ENCODE results near the gene SYNGR3.

The SYNGR3 gene

DNA sequence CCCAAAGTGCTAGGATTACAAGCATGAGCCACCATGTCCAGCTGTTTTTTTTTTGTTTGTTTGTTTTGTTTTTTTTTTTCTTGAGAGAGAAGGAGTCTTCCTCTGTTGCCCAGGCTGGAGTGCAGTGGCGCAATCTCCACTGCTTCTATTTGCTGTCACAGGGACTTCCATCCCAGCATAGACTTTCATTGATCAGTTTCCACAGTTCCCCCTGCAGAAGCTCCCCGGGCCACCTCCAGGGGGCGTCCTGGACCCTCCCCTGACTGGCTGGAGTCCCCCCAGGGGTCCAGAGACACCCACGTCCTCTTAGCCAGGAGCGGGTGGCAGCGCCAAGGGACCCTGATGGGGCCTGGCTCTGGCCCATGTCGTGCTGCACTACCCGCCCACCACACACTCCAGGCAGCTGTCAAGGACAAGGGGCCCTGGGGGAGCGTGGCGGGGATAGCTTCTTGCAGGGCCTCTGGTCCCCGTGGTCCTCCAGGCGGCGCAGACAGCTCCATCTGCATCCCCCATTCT, 26.7 kb downstream of the SYNGR3 start:
- Mint-ChIP-seq H3K9me3 (no peaks in the 10 kb centered on the region), H3K27me3 (ENCODE audit: low read depth, poor library complexity) (peaks cover 28% of the 10 kb centered on the region), H3K36me3 (ENCODE audit: low read depth) (no peaks in the 10 kb centered on the region), H3K27ac (no peak overlapping the region), H3K4me1 (peaks cover 9% of the 10 kb centered on the region), H3K4me3 (no peak overlapping the region)
- DNase-seq: peak; percentile 49
- peak; percentile 49 for TF ChIP-seq CTCF (IDR thresholded peaks at IDR 0.05)

DNA sequence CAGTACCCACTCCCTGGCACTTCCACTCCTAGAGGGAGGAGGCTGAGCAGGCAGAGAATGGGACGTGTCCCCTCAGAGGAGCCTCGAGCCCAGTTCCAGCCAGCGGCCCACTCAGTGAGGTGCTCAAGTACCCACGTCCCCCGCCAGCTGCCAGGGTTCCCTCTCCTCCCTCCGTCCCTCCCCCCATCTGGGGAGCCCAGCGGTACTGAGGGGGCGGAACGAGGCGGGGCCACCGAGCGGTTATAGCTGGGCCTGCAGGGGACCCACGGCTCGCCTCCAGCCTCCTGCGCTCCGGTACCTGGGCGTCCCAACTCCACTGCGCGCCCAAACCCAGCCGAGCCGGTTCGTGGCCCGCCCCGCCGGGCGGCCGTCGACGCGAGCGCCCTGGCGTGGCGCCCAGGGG, 29.7 kb downstream of the SYNGR3 start, which contains the start of gene NPW:
Gene NPW, plus strand, starts transcription at position 268 of the 403 bp plus-strand sequence.
- no peaks in the 10 kb centered on the region for H3K9me3 Mint-ChIP-seq
- H3K4me1 Mint-ChIP-seq: peaks cover 30% of the 10 kb centered on the region
- H3K4me3 Mint-ChIP-seq: peak within 1 kb of the TSS; percentile 69
- TF ChIP-seq CTCF (IDR thresholded peaks at IDR 0.05): no peak
- peak; percentile 53 for DNase-seq
- H3K27me3 Mint-ChIP-seq (ENCODE audit: low read depth, poor library complexity): peaks cover 40% of the 10 kb centered on the region
- H3K27ac Mint-ChIP-seq: no peak within 1 kb of the TSS
- H3K36me3 Mint-ChIP-seq (ENCODE audit: low read depth): no peaks in the 10 kb centered on the region

DNA sequence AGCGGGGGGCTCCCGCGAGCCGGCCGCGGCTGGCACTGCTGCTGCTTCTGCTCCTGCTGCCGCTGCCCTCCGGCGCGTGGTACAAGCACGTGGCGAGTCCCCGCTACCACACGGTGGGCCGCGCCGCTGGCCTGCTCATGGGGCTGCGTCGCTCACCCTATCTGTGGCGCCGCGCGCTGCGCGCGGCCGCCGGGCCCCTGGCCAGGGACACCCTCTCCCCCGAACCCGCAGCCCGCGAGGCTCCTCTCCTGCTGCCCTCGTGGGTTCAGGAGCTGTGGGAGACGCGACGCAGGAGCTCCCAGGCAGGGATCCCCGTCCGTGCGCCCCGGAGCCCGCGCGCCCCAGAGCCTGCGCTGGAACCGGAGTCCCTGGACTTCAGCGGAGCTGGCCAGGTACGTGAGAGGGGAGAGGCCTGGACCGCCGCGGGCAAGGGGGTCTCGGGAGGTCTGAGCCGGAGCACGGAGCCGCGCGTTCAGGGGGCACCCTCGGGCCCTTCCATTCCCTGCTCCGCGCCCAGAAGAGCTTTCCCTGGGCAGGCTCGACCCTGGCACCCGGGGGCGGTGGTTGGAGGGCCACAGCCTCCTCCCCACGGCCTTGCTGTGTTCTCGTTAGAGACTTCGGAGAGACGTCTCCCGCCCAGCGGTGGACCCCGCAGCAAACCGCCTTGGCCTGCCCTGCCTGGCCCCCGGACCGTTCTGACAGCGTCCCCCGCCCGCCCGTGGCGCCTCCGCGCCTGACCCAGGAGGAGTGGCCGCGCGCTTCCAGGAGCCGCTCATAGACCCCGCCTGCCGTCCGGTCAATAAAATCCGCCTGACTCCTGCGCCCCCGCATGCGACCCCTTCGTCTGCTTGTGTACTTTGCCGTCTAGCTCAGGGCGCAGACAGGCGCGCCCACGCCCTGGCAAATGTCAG, 30.4 kb downstream of the SYNGR3 start:
- no peaks in the 10 kb centered on the region for H3K9me3 Mint-ChIP-seq
- H3K4me3 Mint-ChIP-seq: peak overlapping the region; percentile 69
- no peak overlapping the region for H3K27ac Mint-ChIP-seq
- peaks cover 40% of the 10 kb centered on the region for H3K27me3 Mint-ChIP-seq (ENCODE audit: low read depth, poor library complexity)
- TF ChIP-seq CTCF (IDR thresholded peaks at IDR 0.05): no peak
- peak; percentile 79 for DNase-seq
- peaks cover 31% of the 10 kb centered on the region for H3K4me1 Mint-ChIP-seq
- no peaks in the 10 kb centered on the region for H3K36me3 Mint-ChIP-seq (ENCODE audit: low read depth)

DNA sequence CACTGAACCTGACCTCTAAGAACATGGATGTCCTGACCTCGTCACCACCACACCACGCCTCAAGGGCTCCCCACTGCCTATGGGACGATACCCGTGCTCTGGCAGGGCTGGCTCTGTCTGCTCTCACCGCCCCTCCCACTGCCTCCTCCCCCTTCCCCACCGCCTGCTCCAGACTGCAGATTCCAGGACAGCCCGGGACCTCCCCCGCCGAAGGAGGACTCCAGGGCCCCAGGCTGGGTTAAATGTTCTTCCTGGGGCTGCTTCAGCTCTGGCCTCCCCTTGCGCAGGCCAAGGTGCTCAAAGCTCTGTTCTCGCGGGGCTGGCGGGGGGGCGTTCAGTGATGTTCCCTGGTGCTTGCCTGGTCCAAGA, 32.9 kb downstream of the SYNGR3 start:
- Mint-ChIP-seq H3K27me3 (ENCODE audit: low read depth, poor library complexity) (peaks cover 51% of the 10 kb centered on the region), H3K9me3 (no peaks in the 10 kb centered on the region)

DNA sequence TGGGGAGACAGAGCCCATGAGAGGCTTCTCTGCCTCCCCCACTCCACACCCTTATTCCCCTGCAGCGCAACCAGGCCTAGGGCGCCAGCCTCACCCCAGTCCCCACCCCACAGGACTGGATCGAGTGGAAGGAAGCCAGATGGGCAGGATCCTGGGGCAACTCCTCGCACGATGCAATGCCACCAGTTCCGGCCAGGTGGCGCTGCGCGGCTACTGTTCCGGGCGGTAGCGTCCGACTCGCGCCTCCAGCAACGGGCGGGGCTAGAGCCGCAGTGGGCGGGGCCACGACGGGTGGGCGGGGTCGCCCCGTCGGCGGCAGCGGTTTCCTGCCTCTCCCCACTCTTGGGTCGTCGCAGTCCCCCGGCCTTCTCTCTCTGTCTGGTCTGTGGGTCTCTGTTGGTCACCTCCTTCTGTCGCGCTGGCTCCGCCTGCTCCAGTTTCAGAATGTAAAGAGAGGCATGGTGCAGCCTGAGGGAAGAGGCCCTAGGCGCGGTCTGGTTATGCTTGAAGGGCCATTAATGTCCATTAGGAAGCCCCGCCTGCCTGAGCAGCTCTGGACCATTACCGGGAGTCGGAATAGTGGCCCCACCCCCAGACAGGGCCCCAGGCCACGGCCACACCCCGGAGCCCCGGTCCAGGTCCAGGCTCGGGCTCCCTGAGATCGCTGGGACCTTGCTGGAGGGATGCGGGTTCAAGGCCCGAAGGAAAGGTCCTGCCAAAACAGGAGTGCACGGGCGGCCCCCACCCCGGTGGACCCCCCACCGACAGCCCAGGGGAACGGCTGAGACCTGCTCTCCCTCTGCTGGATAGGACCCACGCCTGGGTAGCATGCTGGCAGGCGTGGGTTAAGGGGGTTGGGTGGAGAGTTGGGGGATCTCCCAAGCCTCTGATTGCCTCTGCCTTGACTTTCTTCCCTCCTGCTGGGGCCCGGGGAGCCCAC, 33.6 kb downstream of the SYNGR3 start:
- peak; percentile 99 for DNase-seq
- TF ChIP-seq CTCF (IDR thresholded peaks at IDR 0.05): peak; percentile 95
- no peaks in the 10 kb centered on the region for H3K9me3 Mint-ChIP-seq
- peak overlapping the region; percentile 85 for H3K27ac Mint-ChIP-seq
- H3K4me1 Mint-ChIP-seq: peaks cover 30% of the 10 kb centered on the region
- peaks cover 53% of the 10 kb centered on the region for H3K27me3 Mint-ChIP-seq (ENCODE audit: low read depth, poor library complexity)
- peak overlapping the region; percentile 81 for H3K4me3 Mint-ChIP-seq
- H3K36me3 Mint-ChIP-seq (ENCODE audit: low read depth): no peaks in the 10 kb centered on the region

More for the DNA sequence above, 32.9 kb downstream of the SYNGR3 start:
- Mint-ChIP-seq H3K27ac (peak overlapping the region; percentile 71), H3K36me3 (ENCODE audit: low read depth) (no peaks in the 10 kb centered on the region), H3K4me3 (peak overlapping the region; percentile 70), H3K4me1 (peaks cover 30% of the 10 kb centered on the region)
- no peak for TF ChIP-seq CTCF (IDR thresholded peaks at IDR 0.05)
- DNase-seq: peak; percentile 69
